PFSK-1 (cell line): ENCODE measurements around the gene ALS2CL.

Source experiments
- FOXP2 ChIP-seq: optimal IDR thresholded peaks from 2 replicates; pipeline ENCODE3; 2011; ENCODE audit warnings: borderline replicate concordance, control low read depth, inconsistent platforms; ENCODE audit not compliant: insufficient read depth; ENCODE audit errors: extremely low read length, extremely low read depth
- POLR2AphosphoS5 ChIP-seq: IDR thresholded peaks from 2 replicates; pipeline ENCODE4 v1.6.1; 2012; ENCODE audit warnings: low read depth, mild to moderate bottlenecking, control low read depth, low read length, moderate library complexity
- SIN3A ChIP-seq: IDR thresholded peaks from 2 replicates; pipeline ENCODE4 v1.6.1; 2012; ENCODE audit warnings: mild to moderate bottlenecking, low read length, moderate library complexity, borderline replicate concordance; ENCODE audit not compliant: insufficient read depth
- TAF1 ChIP-seq: IDR thresholded peaks from 2 replicates; pipeline ENCODE4 v1.6.1; 2012; ENCODE audit warnings: low read length, control low read depth, borderline replicate concordance; ENCODE audit not compliant: insufficient read depth
- TF ChIP-seq, protein P1 (sequence below), 2 experiments: IDR thresholded peaks; 2 replicates each; pipeline versions ENCODE4 v1.6.1 to v1.8.0; 2011 to 2012; ENCODE audit warnings: low read depth in 2 of 2, low read length in 2 of 2, control low read depth in 1 of 2, inconsistent platforms in 1 of 2, mild to moderate bottlenecking in 1 of 2, moderate library complexity in 1 of 2; ENCODE audit not compliant: insufficient read depth in 1 of 2

ALS2CL gene

DNA sequence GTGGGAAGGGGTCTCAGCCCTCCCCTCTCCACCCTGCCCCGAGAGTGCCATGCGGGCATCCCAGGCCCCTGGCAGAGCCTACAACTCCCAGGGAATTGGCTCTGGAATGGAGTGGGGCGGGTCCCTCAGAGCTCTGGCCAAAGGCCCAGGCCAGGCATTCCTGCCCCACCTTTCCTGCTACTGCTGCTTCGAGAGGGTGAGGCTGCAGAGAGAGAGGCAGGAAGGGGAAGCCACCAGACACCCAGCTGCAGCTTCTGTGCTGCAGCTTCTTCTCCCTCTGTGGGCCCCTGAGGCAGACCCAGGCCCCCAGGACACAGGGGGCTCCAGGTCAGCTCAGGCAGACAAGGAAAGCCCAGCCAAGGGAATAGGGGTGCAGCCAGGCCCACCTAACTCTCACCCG, 2.7 kb downstream of the ALS2CL start:
- TF ChIP-seq POLR2AphosphoS5 (no peak), TAF1 (no peak), SIN3A (no peak), FOXP2 (no peak)
- TF ChIP-seq, protein P1, sequence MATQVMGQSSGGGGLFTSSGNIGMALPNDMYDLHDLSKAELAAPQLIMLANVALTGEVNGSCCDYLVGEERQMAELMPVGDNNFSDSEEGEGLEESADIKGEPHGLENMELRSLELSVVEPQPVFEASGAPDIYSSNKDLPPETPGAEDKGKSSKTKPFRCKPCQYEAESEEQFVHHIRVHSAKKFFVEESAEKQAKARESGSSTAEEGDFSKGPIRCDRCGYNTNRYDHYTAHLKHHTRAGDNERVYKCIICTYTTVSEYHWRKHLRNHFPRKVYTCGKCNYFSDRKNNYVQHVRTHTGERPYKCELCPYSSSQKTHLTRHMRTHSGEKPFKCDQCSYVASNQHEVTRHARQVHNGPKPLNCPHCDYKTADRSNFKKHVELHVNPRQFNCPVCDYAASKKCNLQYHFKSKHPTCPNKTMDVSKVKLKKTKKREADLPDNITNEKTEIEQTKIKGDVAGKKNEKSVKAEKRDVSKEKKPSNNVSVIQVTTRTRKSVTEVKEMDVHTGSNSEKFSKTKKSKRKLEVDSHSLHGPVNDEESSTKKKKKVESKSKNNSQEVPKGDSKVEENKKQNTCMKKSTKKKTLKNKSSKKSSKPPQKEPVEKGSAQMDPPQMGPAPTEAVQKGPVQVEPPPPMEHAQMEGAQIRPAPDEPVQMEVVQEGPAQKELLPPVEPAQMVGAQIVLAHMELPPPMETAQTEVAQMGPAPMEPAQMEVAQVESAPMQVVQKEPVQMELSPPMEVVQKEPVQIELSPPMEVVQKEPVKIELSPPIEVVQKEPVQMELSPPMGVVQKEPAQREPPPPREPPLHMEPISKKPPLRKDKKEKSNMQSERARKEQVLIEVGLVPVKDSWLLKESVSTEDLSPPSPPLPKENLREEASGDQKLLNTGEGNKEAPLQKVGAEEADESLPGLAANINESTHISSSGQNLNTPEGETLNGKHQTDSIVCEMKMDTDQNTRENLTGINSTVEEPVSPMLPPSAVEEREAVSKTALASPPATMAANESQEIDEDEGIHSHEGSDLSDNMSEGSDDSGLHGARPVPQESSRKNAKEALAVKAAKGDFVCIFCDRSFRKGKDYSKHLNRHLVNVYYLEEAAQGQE (IDR thresholded peaks at IDR 0.05; ENCODE audit: insufficient read depth in 1 of 2, low read depth in 2 of 2, low read length in 2 of 2) = no peak

DNA sequence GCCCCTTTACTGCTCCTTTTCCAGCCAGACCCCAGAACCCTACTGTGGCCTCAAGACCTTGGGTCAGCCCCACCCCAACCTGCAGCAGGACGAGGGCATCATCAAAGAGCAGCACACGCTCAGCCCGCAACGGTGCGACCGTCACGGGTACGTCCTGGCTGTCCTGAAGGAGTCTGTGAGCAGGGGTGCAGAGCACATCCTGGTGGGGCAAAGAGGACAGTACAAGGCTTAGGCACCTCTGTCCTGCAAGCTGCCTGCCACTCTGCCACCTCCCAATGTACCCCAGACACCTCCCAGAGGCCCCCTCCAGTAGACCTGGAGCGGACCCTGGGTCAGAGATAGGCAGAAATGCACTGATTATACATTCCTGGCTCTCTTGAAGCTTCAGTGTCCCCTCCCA, 8.0 kb downstream of the ALS2CL start:
- TF ChIP-seq FOXP2 (no peak), TAF1 (no peak), SIN3A (no peak), POLR2AphosphoS5 (no peak)
- TF ChIP-seq, protein P1 (IDR thresholded peaks at IDR 0.05; ENCODE audit: insufficient read depth in 1 of 2, low read depth in 2 of 2, low read length in 2 of 2) = no peak

DNA sequence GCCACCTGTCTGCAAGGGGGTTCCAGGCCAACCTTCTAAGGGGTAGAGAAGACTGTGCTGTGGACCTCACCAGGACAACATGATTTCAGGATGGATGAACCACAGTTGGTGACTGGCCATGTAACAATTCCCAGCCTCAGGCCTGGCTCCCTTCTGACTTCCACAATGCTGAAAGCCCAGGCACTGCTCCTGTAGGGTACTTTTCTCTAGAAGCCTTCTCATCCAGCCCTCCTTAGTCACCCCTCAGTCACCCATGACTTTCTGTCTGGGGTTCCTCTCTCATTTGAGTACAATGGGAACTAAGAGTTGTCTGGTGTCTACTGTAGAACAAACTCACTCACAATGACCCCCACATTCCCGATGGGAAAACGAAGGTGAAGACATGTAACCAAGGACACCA, 8.6 kb downstream of the ALS2CL start:
- TF ChIP-seq TAF1 (no peak), POLR2AphosphoS5 (no peak), SIN3A (no peak), FOXP2 (no peak)
- TF ChIP-seq, protein P1 (IDR thresholded peaks at IDR 0.05; ENCODE audit: insufficient read depth in 1 of 2, low read depth in 2 of 2, low read length in 2 of 2) = no peak

DNA sequence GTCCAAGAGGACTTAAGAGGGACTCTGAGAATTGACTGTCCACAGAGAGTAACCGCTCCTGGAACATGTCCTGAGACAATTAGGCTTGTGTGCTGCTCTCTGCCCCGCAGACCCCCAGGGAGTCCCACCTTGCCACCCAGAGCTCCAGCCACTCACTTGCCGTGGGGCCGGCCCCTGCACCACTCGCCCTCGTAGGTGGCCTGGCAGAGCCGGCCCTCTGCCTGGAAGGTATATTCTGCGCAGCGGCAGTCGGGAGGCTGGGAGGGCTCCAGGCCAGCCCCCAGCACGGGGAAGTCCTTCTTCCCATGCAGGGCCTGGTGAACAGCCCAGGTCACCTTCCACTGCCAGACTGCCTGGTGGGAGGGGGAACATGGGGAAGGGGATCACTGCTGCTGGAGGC, 10.5 kb downstream of the ALS2CL start:
- no peak for TF ChIP-seq FOXP2
- TF ChIP-seq TAF1 = no peak
- TF ChIP-seq, protein P1 (IDR thresholded peaks at IDR 0.05; ENCODE audit: insufficient read depth in 1 of 2, low read depth in 2 of 2, low read length in 2 of 2) = no peak
- TF ChIP-seq POLR2AphosphoS5 = no peak
- no peak for TF ChIP-seq SIN3A
